Islet precursor cell (in vitro differentiated cells): ENCODE data around the gene LRRTM4.

Source experiments
- DNase-seq: peaks from one replicate; pipeline ENCODE4 v3.0.0-alpha.2; 2018

Gene LRRTM4

DNA sequence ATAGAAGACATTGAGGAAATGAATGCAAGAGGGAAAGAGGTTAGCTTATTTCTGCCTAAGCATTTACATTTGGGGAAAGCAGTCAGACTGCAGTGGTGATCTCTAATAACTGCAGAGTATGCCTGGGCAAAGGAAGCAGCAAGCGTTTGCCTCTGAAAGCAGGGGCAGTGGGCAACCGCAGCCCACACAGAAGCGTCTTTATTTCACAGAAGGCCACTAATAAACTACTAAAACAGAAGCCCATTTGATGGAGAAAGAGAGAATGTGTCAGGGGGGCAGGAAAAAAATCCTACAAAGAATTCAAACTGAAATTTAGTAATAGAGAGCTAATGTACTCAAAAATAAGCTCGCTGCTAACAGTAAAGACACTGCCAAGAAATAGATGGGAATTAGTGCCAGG, 53.1 kb downstream of the LRRTM4 start:
- no peak for DNase-seq

DNA sequence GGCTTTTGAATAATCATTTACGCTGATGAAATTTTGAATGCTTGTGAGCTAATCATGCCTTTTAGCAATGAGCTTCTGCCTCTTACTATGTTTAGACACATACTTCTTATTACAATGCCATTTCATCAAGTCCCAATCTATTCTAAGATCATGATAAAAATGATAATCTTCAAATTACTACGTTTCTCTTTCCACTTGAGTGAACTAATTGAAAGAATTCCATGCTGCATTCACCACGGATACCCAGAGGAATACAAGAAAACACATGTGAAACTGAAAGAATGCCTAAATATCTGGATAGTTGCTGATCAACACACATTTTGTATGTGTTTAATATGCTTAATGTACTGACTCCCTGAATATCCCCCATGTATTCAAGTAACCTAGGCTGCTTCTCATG, 62.3 kb downstream of the LRRTM4 start:
- no peak for DNase-seq

DNA sequence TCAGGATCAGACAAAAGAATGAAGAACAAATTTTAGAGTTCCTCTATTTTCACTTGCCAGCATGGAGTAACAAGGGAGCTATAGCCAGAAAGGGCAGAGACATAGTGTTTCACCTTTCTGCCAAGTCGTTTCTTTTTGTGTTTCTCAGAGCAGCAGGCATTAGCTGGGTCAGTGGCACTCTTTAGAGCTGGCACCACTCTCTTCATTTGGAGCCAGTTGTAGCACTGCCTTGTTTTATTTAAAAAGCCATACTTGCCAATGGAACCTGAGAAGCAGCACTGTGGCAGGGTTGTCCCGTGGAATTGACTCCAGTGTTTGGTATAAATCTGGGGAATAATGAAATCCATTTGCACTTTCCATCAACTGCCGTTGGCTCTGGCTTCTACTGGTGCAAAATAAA, 64.0 kb downstream of the LRRTM4 start:
- DNase-seq = no peak

DNA sequence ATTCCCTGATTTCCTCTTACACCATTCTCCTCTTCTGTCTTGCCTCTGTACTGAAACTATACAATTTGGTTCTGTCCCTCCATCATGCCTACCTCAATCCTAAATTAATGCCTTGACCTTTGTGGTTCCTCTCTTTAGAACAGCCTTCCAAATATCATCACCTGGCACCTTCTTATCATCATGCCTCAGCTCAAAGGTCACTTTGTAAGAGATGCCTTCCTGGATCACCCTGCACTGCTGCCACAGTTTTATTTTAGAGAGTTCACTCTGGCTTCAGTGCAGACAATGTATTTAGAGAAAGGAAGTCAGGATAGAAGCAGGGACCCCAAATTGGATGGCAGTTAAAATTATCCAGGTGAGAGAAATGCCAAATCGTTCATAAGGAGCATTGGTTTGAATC, 64.5 kb downstream of the LRRTM4 start:
- DNase-seq = no peak

DNA sequence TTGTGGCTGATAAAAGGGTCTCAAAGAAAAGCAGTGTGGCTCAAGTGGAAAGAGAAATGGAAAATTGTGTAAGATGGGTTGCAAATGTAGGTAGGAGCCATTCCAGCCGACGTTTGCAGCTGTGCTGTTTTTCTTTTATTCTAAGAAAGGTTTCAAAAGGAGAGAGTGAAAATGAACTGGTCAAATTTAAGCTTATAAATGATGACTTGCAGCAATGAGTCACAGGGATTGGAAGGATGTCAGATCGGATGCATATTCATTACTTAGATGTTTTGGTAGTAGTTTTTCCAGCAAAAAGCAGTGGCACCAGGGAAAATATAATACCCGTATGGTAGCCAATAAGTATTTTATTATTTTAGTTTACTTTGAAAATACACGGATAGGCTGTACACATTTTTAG, 79.1 kb downstream of the LRRTM4 start:
- no peak for DNase-seq

DNA sequence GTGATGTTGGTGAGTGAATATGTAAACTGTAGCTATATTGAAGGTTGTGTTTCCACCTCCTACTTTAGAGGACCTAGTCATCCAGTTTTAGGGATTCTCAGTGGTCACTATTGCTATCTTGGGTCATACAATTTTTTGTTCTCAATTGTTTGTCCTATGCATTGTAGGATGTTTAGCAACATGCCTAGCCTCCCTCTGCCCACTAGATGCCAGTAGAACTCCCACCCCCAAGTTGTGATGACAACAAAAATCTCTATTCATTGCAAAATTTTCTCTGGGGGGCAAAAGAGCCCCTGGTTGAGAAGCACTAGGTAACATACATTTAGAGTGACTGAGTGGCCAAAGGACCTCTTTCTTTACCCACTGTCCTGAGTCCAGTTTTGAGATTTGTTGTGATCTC, 87.3 kb downstream of the LRRTM4 start:
- DNase-seq = no peak

DNA sequence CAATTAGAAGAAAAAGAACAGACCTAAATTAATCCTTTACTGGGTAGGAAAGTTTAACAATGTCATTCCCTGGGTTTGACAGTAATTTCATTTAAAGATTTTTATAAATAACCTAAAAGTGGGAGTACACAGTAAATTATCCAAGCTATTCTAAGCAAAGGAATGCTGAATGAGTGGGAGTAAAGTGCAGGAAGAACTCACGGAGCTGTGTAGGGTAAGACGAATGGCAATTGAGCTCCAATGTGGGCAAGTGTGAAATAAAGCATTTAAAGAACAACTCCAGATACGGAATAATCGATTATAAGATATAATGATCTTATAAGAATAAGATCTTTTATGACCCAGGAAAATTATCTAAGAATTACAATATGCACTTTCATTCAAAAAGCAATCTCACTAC, 93.2 kb downstream of the LRRTM4 start:
- DNase-seq = no peak

DNA sequence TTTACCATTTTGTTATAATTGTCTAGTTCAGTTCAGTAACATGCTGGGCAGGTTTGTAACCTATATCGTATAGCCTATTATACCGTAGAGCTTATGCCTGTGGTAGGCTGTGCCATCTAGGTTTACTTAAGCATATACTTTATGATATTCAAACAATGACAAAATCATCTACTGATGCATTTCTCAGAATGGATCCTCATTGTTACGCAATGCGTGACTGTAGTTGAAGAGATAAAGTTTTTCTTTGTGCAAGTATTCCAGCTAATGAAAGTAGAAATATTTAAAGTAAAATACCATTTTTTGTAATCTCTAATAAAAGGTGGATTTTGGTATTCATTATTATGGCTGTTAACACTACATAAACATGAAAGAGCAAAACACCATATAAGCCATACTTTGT, 100.2 kb downstream of the LRRTM4 start:
- no peak for DNase-seq

DNA sequence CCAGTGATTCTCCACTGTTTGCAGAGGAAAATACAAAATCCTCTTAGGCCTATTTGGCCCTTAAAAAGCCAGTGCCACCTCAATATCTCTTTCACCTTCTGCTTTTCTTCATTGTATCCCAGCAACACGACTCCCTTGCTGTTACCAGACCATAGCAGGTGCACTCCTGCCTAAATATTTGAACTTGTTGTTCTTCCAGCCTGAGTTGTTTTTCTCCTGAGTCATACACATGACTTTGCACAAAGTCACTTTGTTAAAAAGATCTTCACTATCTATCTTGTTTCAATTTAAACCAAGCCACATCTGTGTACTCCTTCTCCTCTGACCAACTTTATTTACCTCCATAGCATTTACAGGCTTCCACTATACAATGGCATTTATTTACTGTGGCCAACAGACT, 103.6 kb downstream of the LRRTM4 start:
- no peak for DNase-seq

DNA sequence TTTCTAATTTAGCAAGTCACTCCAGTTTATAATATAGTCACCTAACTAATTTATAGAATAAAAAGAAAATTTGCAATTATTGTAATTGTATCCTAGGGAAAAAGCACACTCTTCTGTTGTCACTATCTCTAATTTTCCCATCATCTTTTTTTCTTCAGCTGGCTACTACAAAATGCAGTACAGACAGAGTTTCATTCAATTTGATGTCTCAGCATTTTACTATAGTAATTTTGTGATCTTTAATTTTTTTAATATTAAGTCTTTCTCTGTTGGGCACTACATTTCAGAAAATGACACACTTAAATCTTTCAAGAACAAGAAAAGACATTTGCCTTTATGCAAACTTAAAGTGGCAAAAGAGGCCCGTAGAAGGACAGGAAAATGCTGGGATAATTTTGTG, 118.0 kb downstream of the LRRTM4 start:
- DNase-seq = no peak

DNA sequence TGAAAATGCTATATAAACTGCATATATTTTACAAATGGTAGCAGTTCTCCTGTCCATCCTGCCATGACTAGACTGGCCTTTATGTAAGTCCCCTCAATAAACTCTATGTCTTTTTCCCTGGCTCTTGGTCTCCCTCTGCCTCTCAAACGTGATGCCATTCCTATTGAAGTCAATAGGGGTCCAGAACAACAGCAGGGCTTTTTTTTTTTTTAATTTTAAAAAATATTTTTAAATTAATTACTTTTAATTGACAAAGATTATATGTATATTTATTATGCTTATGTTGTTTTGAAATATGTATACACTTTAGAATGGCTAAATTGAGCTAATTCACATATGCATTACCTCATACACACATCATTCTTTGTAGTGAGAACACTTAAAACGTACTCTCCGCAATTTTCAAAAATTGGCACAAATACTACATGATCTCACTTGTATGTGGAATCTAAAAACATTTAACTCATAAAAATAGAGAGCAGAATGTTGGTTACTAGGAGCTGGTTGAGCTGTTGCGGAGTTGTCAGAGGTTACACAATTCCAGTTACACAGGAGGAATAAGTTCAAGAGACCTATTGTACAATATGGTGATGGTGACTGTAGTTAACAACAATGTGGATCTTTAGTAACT, 123.1 kb downstream of the LRRTM4 start:
- no peak for DNase-seq

DNA sequence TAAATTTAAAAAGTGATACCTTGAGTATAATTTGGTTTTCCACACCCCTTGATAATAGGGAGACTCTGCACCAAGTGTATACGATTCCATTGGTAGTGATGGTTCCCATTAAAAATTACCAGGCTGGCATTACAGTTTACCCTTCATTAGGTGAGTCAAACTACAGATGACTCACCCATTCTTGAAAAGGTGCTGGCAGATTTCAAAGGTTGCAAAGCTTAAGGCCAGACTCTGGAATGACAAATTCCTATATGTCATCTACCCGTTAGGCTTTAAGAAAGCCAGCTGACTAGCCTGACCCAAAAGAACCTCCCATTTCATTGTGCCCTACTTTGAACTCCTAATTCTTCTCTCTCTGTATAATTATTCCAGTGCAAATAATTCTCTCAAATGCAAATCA, 124.4 kb downstream of the LRRTM4 start:
- peak; percentile 55 for DNase-seq

DNA sequence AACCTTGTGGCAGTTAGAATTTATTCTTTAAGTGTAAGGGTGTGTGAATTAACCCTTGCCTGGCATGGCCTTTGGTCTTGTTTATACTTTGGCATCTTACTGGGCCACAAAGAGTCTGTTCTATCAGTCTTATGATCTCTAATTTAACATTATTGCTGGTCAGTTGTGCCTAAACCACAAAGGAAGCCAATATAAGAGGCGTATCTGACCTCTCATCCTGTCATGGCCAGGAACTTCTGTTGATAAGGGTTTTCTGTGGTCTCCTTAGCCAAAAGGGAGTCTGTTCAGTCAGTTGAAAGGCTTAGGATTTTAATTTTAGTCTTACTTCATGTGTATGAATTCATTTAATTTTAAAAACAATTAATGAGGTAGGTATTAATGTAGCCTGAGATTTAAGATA, 127.2 kb downstream of the LRRTM4 start:
- DNase-seq = no peak

DNA sequence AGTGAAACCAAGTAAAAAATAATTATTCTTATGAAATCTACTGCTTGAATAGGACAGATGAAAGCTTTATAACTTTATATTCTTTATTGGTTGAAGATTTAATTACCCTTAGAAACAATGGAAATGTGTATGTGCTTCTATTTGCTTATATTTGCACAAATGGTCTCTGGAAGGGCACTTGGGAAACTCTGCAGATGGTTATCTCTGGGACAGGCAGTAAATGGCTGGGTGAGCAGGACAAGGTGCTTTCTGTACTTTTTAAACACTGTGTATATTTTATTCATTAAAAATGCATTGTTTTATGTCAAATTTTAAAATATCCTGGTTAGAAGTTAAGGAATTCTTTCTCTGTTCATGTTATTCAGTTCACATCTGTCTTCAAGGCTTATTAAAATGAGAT, 131.1 kb downstream of the LRRTM4 start:
- no peak for DNase-seq

DNA sequence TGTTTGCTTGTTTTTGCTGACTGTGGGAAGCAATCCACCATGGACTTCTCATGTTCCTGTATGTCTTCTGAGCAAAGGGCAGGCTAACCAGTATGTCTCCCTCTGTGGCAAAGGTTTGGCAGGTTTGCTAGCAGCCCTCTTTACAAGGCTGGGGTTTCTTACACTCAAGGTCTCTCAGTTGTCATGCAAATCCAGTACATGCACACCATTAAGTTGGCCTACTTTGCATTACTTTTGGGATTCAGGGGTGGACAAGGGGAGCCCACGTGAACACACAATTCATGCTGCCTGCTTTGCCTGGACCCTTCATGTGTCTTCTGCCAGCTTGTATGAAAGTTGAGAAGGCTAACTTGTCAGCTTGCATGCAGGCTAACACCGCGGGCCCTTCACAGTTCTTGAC, 134.9 kb downstream of the LRRTM4 start:
- DNase-seq = no peak

DNA sequence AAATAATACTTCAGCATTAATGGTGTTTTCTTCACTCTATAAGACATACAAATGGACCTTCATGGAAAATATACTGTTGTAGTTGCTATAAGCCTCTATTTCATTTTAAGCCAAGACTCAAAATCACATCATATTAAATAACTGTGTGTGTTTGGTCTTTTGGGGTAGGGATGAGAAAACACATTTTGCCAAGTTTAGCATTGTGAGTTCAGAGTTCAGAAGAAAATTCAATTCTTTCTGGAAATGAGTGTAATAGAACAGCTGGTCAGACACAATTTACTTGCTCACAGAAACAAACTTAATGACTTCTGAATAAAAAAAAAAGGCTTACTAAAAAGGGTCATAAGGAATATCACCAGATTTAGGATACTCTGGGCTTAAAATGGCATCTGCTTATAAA, 149.5 kb downstream of the LRRTM4 start:
- no peak for DNase-seq

DNA sequence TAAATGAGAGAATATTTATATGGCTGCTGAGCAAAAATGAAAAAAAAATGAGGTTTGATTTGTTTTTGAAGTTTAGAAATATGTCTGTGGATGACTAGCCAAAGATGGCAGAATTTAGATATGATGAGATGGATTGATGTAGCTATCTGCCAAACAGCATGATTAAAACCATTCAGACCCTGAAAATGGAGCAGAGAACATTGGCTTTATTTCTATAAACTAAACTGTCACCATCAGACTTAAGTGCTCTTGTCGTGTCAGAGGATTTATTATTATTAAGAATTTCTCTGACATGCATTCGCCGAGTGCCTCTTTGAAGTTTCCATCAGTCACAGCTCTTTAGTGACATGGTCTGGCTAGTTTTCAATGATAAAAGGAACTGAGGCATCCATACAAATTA, 151.7 kb downstream of the LRRTM4 start:
- DNase-seq = no peak

DNA sequence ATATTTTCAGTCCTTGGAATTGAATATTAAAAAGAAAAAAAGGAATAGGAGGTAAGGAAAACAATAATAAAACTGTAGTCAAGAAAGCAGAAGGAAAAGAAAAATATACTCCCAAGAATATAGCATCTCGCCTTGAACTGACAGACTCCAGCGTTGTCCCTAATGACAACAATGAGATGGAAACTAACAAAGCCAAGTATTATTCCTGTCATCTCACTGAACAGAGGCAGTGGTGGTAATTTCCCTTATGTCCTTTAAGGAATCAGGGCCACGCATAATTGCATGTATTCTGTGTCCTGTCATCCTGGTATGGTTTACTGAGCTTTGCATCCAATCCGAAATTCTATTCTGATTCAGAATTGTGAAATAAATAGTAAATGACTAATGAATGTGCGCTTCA, 158.9 kb downstream of the LRRTM4 start:
- DNase-seq = no peak

DNA sequence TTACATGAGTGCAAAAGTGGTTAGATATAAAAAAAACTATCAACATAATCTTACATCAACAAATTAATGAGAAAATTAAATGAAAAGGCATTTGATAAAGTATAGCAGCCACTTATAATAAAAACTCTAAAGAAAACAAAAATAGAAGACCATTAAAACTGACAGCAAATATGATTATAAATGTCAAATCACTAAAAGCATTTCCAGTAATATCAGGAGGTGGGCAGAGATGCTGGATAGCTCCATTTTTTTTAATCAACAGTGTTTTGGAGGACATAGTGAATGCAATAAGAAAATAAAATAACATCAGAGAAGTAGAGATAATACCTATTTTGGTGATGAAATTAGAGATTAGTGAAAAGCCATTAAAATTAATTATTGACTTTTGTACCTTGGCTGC, 173.4 kb downstream of the LRRTM4 start:
- no peak for DNase-seq

DNA sequence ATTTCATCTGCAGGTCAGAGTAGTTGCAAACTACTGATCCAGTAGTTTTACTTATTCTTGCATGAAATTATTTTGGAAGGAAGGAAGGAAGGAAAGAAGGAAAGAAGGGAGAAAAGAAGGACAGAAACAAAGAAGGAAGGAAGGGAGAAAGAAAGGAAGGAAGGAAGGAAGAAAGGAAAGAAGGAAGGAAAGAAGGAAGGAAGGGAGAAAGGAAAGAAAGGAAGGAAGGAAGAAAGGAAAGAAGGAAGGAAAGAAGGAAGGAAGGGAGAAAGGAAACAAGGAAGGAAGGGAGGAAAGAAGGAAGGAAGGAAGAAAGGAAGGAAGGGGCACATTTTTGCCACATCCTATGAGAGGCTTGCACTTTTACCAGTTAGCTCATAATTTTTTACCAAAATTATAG, 186.2 kb downstream of the LRRTM4 start:
- DNase-seq = no peak

DNA sequence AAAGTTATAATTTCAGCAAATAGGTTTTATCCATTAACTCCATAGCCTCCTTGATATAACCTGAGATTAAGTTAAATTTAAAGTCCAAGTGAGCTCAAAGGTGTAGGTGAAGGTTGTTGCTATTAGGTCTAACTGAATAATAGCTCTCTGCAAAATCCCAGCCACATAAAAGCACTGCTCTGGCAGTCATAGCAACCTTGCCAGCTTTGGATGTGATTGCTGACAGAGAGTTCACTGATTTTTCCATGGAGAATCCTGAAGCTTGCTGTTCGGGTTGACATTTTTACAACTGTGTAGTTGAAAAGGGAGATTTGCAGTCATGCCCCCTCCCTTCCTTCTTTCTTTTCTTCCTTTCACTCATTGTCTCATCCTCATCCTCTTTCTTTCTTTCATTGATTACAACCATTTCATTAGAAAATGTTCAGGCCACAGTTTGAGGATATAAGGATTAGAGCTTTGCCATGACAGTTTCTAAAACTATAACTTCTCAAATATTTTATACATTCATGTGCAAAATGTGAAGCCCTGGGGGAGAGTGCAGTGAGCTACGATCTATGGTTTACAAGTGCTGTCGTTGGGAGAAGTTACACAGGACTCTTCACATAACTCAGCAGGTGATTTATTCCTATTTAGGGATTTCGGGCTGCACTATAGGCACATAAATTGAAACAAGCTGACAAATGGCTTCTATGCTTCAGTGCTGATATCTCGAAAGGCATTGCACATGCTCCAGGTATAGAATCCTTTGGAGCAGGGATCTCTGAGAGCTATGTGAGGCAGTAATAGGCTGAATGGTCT, 193.8 kb downstream of the LRRTM4 start:
- DNase-seq = no peak

DNA sequence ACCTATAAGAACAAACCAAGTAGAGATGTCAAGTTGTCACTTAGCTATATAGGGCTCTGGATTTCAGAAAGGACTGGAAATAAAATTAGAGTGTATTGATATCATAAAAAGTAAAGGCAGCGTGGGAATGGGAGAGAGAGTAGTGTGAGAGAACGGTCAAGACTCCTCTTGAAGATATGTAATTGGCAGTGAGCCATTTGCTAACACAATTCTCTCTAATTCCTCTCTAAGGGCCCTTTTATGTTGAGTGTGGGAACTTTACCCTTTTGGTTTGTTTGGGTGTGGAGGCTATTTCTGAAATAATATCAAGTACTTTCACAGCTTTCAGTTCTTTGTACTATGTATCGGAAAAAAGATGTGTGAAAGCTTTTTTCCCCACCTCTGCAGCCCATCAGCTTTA, 196.8 kb downstream of the LRRTM4 start:
- DNase-seq = no peak

DNA sequence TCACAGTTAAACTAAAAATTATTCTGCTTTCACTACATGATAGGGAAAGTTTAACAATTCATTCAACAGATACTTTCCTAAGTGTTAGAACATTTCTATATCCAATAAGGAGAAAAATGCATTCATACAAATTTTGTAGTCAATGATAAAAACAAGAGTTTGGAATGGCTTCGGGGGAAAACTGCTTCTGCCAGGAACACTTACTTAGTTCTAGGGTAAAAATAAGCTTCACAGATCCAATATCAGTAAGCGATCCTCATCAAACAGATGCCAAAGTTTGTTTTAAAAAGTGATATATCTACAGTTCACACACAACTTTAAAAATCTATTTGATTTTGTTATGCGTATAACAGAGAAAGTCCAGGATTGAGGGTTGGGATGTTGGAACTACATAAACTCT, 199.7 kb downstream of the LRRTM4 start:
- no peak for DNase-seq

DNA sequence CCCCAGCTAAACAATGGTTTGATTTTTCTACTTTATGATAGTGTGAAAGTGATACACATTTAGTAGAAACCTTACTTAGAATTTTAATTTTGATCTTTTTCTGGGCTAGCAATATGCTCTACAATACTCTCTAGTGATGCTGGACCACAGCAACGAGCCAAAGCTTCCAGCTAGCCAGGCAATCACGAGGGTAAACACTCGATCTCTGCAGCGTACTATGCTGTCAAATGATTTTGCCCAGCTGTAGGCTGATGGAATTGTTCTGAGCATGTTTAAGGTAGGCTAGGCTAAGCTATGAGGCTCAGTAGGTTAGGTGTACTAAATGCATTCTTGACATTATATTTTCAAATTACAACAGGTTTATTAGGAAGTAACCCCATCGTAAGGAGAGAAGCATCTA, 207.5 kb downstream of the LRRTM4 start:
- no peak for DNase-seq

DNA sequence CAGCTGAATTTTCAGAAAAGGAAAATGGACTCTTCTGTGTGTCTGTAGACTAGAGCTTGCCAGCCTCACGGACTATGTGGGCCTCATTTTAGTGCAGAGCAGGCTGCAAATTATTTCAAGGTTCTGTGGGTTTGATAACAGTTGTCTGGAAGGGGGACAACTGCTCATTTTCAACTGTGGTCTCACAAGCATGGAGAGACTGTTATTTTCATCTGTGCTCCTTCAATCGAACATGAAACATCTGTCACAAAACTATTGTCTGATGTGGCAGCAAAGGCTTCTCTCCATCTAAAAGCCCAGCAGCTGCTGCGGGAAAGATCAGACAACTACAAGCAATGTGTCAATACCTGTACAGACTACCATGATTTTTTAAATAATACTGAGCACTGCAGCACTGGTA, 211.8 kb downstream of the LRRTM4 start:
- no peak for DNase-seq
